ENCODE results near the gene ASIC3.
"Not testable (repeated sequence)": the region's sequence is repeated elsewhere in the genome, so short reads cannot be mapped to it uniquely, and the experiment has no call there.

ASIC3 gene

DNA sequence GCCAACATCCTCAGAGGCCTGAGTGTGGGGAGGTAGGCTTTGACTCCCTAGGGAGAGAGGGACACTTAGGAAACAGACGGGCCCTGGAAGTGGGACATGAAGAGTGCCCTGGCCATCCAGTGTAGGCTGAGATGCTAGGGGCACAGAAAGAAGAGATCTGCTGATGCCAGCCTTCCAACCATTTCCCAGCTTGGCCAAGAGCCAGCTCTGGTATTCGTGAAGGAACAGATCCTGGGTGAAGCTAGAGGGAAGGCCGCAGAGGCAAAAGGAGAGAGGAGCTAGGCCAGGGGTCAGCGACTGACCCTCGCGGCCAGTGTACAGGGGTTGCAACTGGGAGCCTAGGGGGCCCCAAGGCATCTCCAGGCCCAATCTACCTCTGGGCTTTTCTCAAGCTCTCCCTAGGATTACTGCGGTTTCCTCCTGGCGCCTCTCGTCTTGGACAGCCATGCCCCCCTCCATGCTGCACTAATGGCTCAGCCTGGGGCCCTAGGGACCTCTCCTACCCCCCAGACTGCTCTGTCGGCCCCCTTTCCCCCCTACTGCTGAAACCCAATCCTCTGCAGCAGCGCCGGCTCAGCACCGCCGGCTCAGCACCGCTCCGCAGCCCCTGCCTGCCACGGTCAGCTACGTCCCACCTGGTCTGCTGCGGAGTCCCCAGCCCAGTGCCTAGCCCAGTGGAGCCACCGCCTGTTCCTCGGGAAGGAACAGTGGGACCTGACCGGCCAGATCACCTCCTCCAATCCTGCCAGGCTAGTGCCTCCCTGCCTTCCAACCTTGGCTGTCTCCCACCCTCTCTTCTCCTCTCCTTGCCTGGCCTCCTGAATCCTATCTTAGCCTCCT is at the start of gene ASIC3:
TSS of gene ASIC3 (plus strand) at position 556 of the 840 bp plus-strand sequence. CDS start 355 bp downstream, outside the sequence.
- DNase-seq: no peak

DNA sequence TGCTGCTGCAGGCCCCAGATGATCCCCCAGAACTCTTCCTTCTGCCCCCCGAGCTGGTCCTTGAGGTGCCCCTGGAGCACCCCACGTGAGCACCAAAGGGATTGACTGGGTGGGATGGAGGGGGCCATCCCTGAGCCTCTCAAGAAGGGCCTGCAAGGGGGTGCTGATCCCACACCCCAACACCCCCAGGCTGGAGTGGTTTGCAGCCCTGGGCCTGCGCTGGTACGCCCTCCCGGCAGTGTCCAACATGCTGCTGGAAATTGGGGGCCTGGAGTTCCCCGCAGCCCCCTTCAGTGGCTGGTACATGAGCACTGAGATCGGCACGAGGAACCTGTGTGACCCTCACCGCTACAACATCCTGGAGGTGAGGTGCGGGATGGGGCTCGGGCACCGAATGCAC is 49.3 kb upstream of the ASIC3 start:
- DNase-seq: no peak

DNA sequence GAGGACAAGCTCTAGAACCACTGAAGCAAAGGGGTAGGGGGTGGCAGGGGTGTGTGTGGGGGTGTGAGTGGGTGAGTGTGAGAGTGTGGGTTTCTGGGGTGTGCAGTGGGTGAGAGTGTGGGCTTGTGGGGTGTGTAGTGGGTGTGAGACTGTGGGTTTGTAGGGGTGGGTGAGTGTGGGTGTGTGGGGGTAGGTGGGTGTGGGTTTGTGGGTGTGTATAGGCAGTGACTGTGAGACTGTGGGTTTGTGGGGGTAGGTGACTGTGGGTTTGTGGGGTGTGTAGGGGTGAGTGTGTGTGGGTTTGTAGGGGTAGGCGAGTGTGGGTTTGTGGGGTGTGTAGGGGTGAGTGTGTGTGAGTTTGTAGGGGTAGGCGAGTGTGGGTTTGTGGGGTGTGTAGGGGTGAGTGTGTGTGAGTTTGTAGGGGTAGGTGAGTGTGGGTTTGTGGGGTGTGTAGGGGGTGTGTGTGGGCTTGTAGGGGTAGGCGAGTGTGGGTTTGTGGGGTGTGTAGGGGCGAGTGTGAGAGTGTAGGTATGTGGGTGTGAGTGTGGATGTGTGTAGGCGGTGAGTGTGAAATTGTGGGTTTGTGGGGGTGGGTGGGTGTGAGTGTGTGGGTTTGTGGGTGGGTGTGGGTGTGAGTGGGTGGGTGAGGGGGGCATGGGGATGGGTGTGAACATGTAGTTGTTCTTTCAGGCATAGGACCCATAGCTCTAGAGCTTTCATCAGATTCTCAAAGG is 48.7 kb upstream of the ASIC3 start:
- DNase-seq: no peak

DNA sequence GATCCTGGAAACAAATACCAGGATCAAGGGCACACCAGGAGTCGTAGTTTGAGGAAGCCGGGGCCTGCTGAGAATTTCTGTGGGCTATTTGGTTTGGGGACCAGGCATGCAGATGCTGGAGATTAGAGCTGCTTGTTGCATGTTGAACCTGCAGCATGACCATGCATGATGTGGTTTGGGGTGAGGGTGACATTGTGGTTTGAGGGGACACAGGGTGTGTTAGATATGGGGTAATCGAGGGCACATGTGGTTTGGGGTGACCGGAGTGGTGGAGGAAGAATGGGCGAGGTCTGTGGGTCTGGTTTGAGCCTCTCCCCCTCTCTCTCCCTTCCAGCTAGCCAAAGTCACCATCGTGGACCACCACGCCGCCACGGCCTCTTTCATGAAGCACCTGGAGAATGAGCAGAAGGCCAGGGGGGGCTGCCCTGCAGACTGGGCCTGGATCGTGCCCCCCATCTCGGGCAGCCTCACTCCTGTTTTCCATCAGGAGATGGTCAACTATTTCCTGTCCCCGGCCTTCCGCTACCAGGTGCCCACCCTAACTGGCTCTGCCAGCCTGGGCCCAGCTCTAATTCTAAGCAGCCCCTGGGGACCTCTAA is 47.3 kb upstream of the ASIC3 start:
- no peak for DNase-seq

DNA sequence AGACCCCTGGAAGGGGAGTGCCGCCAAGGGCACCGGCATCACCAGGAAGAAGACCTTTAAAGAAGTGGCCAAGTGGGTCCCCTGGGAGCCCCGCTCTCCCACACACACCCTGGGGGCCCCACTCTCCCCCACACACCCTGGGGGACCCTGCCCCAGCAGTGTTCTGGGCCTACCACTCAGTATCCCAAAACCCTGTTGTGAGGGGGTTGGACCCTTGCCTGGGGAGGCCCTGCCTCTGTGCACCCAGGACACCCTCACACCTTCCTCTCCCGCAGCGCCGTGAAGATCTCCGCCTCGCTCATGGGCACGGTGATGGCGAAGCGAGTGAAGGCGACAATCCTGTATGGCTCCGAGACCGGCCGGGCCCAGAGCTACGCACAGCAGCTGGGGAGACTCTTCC is 46.8 kb upstream of the ASIC3 start:
- no peak for DNase-seq

DNA sequence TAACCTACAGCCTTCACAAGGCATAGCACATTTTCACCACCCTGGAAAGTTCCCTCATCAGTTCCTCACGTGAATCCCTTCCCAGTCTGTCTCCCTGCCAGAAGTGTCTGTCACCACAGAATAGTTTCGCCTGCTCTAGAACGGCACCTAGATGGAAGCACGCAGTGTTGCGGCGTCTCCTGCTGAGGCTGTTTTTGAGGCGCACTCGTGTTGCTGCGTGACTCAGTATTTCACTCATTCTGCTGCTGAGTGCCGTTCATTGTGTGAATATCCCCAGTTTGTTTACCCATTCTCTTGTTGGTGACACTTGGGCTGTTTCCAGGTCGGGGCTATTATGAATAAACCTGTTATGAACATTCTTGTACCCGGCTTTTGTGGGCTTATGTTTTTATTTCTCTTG is 44.8 kb upstream of the ASIC3 start:
- DNase-seq: no peak

DNA sequence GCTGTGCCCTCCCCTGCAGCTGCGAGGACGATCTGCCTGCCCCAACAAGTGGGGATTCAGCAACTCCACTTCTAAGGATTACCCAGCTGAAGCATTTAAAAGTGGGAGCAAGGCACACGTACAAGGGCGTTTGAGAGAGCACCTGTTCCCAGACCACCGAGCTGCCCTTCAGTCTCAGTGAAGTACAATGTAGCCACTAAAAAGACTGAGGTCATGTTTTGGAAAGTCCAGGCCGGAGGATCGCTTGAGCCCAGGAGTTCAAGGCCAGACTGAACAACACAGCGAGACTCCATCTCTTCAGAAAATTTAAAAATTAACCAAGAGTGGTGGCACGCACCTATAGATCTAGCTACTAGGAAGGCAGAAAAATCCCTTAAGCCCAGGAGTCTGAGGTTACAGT is 42.8 kb upstream of the ASIC3 start:
- no peak for DNase-seq

DNA sequence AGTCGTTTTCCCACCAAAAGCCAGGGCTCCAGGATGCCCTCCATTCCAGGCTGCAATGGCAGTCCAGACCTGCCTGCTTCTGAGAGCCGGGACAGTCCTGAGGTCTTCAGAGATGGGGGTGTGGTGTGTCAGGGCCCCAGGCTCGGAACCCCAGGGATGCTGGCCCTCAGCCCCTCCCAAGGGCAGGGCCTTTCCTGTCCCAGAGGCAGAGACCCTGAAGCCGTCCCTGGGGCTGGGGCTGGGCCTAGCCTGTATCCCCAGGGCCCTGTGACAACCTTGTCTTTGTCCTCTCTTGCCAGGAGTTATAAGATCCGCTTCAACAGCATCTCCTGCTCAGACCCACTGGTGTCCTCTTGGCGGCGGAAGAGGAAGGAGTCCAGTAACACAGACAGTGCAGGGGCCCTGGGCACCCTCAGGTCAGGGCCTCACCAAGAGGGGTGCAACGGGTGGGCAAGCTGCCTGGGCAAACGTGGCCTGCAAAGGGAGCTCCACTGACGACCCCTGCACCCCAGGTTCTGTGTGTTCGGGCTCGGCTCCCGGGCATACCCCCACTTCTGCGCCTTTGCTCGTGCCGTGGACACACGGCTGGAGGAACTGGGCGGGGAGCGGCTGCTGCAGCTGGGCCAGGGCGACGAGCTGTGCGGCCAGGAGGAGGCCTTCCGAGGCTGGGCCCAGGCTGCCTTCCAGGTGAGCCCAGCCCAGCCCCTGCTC is 41.6 kb upstream of the ASIC3 start:
- no peak for DNase-seq

DNA sequence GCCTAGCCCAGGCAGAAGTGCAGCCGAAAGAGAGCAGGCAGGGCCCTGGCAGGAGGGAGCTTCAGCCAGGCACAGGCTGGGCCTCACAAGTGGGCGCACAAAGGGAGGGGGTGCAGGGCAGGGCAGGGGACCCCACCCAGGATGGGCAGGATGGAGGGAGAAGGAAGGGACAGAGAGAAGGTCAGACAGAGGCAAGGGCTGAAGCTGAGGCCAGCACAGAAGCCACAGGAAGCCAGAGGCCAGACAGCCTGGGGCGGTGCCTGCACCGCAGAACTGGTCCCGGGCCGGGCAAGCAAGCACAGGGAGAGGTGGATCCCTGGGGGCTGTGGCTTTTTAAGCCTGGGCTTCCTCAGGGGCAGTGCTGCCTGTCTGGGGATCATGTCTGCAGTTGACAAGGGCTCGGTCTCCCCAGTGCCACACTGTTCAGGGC is 40.8 kb upstream of the ASIC3 start:
- DNase-seq: no peak

DNA sequence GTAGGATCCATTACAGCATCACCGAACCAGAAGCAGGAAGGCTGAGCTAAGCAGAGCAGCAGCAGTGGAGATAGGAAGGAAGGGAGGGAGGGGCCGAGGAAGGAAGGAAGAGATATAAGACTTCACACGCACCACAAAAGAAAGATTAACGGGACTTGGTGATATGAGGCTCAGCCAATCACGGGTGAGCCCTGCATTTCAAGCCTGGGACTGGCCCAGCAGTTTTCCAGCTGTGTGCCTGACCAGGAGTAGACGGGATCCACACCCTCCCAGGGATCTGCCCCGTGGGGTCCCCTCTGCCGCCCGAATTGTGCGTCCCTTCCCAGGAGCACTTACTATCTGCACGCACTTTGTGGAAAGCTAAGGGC is 40.2 kb upstream of the ASIC3 start:
- no peak for DNase-seq

DNA sequence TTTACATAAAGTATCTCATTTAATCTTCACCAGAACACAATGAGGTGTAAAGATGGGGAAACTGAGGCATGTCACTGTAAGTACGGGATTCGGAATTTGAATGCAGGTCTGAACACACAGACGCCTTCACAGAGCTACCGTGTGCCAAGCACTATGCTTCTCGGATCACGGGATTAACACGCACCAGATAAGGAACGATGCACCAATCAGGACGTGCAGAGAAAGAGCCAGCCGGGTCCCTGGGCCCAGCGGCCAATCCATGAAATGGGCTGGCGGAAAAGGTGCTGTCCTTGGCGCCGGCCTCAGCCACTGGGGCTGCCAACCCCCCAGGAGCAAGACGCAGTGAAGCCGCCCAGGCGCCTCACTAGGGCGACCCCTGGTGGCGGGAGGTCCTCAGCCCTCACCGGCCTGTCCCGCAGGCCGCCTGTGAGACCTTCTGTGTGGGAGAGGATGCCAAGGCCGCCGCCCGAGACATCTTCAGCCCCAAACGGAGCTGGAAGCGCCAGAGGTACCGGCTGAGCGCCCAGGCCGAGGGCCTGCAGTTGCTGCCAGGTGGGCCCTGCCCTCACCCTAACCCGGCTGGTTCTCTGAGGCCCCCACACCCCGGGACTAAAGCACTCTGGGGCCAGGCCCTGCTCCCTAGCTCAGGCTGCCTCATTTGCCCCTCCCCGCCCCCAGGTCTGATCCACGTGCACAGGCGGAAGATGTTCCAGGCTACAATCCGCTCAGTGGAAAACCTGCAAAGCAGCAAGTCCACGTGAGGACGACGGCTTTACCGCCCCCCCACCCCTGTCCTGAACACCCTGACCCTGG is 39.6 kb upstream of the ASIC3 start:
- peak; percentile 83 for DNase-seq

DNA sequence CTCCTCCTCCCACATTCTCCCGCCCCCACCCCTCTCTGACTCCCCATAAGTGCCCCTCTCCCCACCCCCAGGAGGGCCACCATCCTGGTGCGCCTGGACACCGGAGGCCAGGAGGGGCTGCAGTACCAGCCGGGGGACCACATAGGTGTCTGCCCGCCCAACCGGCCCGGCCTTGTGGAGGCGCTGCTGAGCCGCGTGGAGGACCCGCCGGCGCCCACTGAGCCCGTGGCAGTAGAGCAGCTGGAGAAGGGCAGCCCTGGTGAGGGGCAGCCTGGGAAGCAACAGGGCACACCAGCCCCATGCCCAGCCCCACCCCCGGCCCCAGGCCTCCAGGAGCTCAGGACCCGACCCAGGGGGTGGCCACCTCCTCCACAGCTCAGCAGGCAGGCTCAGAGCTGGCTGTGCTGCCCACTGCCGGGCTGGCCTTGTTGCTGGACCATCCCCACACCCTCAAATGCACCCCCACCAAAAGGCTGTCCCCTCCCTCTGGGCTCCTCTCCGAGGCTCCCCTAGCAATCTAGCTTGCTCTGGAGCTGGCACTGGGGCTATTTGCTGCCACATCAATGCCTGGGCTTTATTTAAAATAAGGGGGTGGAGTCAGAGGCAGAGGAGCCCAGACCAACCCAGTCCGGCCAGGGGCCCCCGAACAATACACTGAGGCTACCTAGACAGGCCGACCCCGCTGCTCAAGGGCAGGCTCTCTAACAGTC is 38.8 kb upstream of the ASIC3 start:
- no peak for DNase-seq

DNA sequence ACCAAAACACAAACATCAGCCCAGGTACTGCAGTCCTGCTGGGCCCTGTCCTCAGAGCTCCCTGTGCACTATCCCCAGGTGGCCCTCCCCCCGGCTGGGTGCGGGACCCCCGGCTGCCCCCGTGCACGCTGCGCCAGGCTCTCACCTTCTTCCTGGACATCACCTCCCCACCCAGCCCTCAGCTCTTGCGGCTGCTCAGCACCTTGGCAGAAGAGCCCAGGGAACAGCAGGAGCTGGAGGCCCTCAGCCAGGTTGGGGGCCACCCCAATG is 38.4 kb upstream of the ASIC3 start:
- no peak for DNase-seq

DNA sequence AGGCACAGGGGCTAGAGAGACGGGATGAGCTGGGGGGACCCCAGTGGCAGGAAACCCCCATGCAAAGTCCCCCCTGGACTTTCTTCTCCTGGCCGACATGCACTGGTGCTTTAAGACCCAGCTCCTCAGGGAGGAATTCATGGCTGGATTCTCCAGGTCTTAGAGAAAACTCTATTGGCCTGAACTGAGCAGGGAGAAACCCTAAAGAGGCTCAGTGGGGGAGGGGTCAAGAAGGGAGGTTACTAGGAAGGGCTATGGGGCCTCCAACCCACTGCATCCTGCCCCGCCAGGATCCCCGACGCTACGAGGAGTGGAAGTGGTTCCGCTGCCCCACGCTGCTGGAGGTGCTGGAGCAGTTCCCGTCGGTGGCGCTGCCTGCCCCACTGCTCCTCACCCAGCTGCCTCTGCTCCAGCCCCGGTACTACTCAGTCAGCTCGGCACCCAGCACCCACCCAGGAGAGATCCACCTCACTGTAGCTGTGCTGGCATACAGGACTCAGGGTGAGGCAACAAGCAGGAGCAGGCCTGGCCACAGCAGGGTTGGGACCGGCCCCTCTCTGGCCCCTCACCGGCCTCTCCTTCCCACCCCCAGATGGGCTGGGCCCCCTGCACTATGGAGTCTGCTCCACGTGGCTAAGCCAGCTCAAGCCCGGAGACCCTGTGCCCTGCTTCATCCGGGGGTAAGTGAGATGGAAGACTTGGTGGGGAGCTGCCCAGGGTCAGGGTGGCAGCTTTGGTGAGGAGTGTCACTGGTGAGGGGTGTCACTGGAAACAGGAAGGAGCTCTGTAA is 37.8 kb upstream of the ASIC3 start:
- peak; percentile 26 for DNase-seq

DNA sequence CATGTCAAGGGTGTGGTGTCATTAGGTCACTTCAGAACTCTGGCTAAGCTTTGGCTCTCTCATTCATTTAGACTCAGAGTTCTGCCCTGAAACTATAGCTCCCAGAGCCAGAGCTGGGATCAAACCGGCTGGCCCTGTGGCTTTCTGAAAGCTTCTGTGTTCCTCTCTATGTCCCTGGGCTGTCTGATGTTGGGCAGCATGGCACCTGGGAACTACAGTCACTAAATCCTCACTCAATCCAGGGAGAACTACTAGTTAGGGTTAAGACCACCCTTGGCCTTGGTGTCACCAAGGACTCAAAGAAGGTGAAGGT is 37.3 kb upstream of the ASIC3 start:
- no peak for DNase-seq

DNA sequence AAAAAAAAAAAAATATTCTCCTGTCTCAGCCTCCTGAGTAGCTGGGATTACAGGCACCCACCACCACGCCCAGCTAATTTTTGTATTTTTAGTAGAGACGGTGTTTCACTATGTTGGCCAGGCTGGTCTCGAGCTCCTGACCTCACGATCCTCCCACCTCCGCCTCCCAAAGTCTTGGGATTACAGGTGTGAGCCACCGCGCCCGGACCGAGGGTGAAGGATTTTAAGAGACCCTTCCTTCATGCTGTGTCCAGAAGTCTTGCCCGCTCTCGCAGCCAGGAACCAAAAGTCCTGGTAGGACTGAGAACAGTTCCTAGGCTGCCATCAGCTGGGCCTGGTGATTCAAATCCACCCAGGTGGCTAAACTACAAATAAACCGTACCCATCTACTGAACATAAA is 36.7 kb upstream of the ASIC3 start:
- DNase-seq: not testable (repeated sequence)

DNA sequence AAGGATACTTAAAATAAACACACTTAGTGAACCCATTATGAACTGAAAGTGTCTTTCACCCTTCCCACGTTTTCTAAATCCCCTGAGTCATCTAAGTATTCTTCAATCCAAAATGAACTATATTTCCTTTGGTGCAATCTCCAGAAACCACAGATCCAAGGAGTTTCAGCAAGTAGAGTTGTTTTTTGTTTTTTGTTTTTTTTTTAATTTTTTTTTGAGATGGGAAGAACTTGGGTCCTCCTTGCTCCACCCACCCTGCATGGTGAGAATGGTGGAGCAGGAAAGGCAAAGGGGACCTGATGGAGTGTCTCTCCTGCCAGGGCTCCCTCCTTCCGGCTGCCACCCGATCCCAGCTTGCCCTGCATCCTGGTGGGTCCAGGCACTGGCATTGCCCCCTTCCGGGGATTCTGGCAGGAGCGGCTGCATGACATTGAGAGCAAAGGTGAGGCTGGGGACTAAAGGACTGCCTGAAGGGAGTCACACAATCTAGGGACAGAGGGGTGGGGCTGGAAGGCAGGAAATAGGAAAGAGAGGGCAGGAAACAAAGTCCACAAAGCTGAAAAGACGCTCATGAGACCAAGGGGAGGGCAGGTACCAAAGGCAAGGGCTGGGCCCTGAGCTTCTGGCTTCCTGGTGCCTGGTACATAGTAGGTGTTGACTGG is 36.2 kb upstream of the ASIC3 start:
- no peak for DNase-seq

DNA sequence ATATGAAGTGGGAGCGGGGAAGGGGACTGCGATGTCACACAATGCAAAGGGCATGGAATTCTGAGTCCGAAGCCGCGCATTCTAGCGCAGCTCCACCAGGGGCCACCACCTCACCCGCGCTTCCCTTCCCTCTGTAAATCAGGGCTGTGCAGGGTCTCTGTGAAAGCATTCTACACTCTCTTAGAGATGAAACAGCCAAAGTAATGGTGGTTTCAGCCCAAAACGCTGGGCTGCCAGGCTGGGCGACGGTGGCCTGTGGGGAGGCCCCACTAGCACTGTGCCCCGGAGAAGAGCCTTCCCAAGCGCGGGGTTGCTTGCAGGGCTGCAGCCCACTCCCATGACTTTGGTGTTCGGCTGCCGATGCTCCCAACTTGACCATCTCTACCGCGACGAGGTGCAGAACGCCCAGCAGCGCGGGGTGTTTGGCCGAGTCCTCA is 35.4 kb upstream of the ASIC3 start:
- no peak for DNase-seq

DNA sequence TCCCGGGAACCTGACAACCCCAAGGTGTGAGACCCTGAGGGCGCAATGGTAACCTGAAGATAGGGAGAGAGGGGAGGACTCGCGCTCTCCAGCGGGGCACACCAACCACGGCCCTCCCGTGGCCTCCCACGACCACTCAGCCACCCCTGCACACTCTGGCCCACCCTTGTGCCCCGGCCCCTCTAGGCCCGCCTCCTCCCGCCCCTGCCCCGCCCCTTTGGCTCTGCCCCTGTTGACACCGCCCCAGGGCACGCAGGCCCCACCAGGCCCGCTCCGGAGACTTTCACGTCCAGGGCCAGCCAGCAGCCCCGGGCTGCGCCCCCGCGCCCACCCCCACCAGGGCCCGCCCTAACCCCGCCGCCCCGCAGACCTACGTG is 35.0 kb upstream of the ASIC3 start:
- no peak for DNase-seq

DNA sequence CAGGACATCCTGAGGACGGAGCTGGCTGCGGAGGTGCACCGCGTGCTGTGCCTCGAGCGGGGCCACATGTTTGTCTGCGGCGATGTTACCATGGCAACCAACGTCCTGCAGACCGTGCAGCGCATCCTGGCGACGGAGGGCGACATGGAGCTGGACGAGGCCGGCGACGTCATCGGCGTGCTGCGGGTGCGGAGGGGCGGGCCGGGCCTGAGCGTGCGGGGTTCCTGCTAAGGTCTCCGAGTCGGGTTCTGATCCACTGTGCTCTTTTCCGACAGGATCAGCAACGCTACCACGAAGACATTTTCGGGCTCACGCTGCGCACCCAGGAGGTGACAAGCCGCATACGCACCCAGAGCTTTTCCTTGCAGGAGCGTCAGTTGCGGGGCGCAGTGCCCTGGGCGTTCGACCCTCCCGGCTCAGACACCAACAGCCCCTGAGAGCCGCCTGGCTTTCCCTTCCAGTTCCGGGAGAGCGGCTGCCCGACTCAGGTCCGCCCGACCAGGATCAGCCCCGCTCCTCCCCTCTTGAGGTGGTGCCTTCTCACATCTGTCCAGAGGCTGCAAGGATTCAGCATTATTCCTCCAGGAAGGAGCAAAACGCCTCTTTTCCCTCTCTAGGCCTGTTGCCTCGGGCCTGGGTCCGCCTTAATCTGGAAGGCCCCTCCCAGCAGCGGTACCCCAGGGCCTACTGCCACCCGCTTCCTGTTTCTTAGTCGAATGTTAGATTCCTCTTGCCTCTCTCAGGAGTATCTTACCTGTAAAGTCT is 34.4 kb upstream of the ASIC3 start:
- peak; percentile 91 for DNase-seq

All from RPMI8226 (cell line).